ENCODE results near the gene HMCN1.
"Not testable (repeated sequence)": the region's sequence is repeated elsewhere in the genome, so short reads cannot be mapped to it uniquely, and the experiment has no call there.

Gene HMCN1

DNA sequence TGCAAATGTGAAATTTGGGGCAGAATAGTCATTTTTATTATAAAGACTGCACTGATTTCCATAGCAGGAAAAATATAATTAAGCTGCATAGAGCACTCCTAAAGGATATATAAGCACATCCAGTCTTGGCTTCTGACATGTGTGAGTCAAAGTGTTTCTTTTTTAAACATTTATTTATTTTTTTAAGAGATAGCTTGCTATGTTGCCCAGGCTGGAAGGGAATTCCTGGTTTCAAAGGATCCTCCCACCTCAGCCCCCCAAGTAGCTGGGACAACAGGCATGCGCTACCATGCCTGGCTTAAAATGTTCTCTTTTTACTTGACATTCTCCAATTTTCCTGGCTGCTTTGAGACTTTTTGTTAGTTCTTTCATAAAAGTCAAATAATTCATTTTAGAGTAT lies 126.1 kb downstream of the HMCN1 start:
- DNase-seq = no peak

DNA sequence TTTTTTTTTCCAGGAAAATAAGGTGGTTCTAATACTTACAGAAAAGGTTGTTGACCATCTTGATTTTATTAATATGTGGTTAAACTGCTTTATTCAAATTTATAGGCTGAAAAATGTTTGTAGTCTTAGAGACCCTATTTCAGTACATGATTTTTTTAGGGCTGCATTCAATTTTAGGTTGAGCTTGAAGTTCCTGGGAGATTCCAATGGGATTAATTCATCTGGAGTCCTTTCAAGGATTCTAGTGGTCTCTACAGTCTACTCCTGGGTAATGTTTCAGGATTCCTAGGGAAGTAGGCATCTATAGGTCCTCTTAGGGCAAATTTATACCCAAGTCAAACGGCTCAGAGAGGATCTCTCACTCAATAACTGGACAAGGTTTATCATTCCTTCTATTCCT lies 126.7 kb downstream of the HMCN1 start:
- no peak for DNase-seq

DNA sequence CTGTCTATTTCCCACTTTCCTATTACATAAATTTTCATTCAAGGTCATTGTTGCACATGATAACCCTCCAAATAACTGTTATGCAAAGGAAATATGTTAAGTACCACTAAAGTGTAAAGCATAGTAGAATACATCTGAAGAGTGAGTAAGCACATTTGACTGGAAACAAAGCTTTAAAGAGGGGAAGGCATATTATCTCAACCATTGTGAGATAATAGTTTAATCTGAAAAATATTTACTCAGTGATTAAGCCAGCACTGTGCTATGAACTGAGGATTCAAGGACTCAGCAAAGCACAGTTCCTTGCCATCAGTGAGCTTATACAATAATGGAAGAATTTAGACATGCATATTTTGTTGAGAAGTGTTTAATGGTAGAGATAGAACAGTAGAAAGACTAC lies 127.4 kb downstream of the HMCN1 start:
- no peak for DNase-seq

DNA sequence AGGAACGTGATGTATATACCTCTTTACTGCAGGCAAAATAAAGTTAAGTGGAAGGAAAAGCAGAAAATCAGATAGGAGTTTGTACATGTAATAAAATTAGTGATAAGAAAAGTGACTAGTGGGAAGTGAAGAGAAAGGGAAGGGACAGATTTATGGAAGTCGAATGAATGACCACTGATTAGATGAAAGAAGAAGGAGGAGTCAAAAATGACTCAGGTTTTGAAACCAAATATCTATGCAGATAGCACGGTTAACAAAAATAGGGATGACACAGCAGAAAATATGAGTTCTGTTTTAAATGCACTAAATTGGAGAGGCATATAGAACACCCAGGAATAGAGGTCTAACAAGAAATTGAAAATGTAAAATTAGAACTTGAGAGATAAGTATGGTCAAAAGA lies 128.0 kb downstream of the HMCN1 start:
- DNase-seq = no peak

DNA sequence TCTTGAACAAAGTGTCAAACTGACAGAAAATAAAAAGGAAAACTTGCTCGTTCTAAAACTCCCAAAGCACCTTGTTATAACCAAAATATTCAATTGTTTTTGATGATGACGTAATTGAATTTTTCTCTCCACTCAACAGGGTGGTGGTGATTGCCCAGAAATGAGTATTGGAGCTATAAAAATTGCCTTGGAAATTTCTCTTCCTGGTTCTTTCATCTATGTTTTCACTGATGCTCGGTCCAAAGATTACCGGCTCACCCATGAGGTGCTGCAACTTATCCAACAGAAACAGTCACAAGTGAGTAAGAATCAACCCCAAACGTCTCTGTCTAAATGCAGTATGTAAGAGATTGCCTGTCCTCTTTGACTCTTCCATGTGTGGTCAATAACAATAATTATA lies 130.1 kb downstream of the HMCN1 start:
- DNase-seq = no peak

DNA sequence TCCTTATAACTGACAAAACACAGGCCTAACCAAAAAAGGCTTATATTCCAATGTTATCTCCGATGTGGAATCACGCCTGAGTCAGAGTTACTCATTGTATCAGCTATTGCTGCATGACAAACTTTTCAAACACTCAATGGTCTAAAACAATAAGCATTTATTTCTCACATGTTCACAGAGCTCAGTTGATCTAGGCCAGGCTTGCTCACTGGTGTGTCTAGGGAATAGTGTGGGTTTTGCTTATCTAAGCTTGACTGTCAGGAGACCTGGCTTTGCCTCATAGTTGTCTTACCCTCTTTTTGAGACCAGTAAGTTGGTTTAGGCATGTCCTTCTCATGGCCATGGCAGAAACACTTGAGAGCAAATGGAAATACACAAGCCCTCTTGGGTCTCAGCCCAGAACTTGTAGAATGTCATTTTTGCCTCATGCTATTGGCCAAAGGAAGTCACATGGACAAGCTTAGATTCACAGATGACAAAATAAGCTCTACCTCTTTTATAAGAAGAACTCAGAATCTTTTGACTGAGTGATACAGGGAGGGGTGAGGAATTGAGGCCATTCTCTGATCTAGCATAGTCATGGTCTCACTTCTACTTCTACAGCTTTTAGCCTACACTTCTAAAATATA lies 130.8 kb downstream of the HMCN1 start:
- no peak for DNase-seq

DNA sequence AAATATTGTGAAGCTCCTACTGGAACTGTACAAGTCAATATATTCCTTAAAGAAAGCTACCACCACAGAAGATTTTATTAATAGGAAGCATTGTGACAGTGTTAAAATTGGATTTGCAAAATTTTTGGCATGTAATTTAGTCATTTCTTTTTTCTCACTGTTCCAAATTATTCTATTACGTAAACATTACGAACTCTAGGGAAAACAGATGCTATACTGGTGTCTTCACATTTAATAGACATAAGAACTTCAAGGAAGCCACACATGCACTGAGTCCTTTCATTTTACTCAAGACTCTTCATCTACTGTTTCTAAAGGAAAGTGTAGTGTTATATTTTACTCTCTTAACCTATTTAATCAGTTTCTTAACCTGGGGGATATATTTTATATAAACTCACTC lies 135.4 kb downstream of the HMCN1 start:
- DNase-seq = no peak

DNA sequence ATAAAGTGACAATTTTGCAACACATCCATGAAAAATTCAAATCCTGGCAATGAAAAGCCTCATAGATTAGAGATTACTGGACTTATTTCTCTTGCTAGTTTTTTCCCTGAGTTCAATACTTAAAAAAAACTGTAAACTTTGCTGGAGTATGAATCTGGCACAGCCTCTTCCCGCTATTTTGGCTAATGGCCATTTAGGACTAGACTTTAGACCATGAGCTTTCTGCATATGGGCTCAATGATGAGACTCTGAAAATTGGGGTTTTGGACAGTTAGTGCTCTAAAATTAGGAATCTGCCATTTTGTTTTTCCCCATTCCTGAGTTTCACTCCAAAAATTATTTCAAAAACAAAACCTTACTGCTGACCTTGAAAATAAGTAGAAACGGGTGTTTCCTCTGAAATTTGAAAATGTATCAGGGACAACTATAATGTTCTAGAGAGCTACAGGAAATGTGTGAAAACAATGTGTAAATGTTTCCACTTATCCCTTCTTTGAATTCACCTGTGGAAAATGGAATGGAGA lies 137.5 kb downstream of the HMCN1 start:
- no peak for DNase-seq

DNA sequence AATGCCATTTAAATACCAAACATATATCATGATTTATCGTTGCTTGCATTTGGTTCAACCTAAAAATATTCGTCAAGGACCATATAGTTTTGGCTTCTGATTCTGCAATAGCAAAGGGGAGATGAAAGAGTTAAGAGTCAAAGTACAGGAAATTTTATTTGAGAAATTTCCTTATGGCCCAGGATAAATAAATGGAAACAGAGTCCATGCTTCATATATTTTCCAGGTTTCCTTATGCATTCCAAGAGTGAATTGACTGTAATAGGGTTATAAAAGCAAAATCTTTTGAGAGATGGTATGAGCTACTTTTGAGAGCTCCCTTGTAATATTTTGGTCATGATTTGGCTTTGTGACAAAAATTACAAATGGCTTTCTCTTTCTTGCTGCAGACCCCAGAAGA lies 140.1 kb downstream of the HMCN1 start:
- DNase-seq = no peak

DNA sequence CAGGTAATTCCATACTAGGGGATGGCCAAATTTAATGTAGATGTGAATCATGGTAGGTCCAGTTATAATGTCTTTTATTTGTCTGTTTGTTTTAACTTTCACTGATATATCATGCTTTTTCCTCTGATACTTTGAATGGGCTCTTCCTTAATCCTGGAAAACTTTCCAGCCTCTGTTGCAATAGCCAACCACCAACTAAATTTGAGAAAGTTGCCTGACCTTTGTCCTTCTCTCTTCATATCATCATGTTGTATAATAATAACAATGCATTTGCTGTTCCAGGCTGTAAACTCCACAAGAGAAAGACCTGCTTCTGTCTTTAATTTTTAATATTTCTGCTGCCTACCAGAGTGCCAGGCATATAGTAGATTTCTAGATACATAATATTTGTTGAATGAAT lies 146.1 kb downstream of the HMCN1 start:
- no peak for DNase-seq

DNA sequence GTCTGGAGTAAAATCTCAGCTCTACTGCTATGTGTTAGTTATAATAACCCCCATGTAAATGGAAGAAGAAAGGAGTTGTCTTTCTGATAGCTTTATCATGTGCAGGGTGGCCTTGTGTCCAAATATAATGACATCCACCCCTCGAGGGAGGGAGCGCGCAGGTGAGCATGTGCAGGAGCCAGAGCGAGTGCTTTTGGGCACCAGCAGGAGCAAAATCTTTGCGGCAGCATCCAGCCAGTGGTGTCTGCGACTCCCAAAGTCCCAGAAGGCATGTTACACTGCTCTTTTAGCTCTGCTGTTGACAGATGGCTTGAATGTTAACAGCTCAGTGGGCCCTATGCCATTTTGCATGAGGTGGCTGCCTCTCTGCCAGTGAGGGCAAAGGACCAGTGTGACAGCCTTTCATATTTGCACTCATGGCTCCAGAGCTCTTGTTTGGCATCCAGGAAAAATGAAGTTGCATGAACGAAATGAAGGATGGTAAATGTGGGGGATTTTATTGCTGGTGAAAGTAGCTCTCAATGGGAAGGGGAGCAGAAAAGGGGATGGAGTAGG lies 146.7 kb downstream of the HMCN1 start:
- no peak for DNase-seq

DNA sequence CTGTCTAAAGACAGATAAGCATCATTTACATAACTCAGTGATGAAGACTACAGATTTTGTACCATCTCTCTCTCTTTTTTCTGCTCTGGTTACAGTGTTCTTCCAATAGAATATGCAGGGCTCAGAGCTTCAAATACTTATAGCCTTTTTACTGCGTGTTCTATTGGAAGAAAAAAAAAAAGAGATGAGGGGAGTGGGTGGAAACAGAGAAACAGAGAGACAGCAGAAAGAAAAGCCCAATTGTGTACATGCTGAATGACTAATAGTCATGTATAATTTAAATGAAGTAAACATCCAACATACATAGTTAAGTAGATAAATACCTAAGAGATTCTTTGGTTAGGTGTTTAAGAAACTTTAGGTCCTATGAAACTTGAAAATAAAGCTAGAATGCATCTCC lies 151.9 kb downstream of the HMCN1 start:
- no peak for DNase-seq

DNA sequence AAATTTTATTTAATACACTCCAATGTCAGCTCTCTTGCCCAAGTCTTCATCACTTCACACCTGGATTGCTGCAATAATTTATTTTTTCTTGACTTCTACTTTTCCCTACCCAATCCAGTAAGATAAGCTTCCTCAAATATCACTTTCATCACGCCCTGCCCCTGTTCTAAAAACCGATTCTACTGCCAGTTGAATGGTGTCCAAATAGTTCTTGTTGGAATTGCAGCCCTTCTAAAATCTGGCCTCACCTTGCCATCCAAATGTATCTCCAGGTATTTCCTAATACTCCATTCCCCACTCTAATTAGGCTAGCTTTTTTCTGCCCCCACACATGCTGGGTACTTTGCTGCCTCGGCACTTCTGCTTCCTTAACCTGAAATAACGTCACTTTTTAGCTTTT lies 152.5 kb downstream of the HMCN1 start:
- DNase-seq = no peak

DNA sequence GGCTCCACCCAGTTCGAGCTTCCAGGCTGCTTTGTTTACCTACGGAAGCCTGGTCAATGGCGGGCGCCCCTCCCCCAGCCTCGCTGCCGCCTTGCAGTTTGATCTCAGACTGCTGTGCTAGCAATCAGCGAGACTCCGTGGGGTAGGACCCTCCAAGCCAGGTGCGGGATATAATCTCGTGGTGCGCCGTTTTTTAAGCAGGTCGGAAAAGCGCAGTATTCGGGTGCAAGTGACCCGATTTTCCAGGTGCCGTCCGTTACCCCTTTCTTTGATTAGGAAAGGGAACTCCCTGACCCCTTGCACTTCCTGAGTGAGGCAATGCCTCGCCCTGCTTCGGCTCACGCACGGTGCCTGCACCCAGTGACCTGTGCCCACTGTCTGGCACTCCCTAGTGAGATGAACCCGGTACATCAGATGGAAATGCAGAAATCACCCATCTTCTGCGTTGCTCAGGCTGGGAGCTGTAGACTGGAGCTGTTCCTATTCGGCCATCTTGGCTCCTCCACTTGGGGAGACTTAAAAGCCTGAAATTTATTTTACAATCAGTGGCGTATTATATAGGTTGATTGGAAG lies 158.7 kb downstream of the HMCN1 start:
- not testable (repeated sequence) for DNase-seq

DNA sequence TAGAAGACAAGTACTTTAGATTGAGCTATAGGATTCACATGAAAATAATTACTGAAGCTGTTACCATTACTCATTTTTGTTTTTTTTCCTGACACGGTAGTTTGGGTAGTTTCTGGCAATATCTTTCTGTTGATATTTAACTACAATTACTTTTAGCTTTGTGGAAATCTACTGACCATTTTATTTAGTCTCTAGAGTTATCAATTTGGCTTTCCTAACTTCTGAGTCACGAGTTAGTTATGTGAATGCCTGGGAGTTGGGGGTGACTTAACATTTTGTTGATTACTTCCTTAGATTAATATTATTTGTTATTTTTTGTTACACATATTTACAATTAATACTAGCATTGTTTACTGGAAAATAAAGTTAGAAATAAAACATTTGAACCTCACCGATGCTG lies 160.6 kb downstream of the HMCN1 start:
- DNase-seq = no peak

DNA sequence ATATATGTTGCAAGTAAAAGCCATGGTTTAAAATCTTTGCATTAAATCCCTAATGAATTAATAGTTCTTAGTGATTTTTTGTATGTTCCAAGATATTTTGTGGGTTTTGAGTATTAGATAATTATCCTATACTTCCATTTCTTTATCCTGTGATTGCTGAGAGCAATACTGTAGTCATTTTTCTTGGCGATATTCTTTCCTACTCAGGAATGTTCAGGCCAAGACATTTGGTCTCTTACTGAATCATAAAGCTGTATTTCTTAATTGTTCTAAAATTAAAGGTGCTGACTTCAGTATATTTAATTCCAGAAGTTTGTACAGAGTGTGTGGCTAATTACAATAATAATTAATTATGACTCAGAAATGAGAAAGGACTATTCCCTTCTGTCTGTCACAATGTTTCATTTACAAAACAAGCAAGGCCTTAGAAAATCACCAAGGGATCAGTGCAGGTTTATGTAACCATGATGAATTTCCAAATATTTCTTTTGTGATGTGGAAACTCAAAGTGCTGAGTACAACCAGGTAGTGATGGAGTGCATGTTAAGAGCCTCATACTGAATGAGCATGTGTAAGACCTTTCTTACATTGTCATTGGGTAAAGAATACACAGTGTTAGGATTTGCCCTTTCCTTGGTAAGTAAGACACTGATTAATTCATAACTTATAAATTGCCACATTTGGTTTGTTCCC lies 161.2 kb downstream of the HMCN1 start:
- no peak for DNase-seq

DNA sequence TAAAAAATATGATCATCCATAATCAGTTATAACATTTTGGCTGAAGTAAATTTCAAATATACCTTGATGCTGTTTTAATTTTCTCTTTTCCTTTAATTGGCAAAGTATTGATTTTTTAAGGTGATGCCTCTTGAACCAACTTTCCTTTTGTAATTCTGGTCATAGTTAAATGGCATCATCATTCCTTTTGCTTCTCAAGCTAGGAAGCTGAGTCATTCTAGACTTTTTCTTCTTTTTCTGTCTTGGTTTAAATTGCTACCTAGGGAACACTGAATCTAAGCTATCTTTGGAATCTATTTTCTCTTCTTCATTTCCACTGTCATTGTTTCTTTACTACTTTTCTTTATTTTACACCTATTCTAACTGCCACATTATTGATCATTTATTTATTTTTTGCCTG lies 162.7 kb downstream of the HMCN1 start:
- no peak for DNase-seq

DNA sequence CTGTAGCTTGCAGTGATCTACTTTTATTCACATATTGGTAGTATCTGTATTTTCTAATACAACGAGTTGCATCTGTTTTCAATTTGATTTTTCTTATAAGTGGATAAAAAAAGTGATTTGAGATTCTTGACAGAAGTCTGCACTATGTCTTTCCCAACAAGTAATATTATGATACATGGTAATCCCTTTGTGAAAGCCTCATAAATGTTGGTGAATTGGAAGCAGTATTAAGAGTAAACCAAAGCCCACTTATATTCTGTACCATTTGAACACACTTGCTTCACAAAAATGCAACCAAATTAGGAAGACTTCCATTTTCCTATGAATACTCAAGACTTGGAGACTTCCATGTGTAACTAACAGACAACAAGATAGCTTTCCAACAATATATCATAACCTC lies 172.0 kb downstream of the HMCN1 start:
- DNase-seq = no peak

DNA sequence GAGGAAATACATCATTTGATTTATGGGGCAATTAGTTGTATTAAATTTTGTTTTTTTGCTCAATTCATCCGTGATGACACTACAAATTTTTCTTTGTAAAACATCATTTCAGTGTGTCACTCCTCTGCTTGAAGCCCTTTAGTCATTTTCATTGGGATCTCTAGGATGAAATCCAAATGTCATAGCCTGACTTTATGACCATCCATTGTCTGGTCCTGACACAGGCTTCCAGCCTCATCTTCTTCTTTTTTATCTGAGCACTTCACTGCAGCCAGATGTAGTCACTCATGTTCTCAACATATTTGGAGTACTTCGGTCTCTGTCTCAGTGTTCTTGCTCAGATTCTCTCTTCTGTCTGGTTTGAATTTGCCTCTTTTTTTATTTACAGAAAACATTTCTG lies 173.1 kb downstream of the HMCN1 start:
- DNase-seq = no peak

DNA sequence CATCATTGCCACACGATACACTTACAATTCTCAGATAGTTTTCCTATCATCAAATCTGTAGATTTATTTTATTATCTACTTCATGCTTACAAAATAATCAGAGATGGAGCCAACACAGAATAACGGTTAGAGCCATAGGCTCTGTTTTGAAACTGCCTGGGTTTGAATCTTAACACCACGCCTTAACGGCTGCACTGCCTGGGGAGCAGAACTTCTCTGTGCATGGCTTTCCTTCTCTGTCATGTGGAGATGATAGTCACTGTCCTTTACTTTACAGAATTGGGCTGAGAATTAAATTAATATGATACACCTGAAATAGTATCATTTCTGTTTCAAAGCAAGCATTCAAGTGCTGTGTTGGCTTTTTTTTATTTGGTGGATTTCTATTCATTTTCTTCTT lies 177.8 kb downstream of the HMCN1 start:
- DNase-seq = no peak

DNA sequence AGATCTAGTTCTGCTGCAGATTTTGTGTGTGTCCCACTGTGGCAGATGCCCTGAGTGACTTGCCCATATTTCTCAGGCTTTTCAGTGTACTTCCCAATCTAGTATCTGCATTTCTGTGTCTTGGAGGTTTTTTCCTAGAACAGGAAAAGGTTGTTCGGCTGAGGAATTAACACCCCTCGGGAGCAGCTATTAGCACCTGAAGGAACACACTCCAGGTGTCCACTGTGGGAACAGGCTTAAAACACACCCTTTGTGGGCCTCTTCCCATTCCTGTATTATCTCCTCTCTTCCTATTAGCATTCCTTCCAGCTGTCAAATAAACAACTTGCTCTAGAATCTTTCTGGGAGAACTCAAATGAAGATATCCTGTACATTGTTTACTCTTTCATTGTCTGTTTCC lies 178.3 kb downstream of the HMCN1 start:
- no peak for DNase-seq

DNA sequence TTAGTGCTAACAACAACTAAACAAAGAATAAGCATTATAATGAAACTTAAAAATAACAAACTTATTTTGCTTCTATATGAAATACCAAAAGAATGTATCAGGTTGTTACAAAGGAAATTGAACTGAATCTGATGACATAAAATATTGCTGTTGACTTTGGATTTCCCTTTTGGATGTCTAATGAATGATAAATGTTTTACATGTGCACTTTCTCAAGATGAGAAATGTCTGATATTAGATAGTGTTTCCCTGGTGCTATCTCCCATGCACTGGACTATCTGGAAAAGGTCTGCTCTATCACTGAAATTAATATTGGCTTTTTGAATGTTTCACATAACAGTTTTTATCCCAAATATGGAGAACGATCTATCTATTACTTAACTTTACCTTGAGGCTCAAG lies 179.9 kb downstream of the HMCN1 start:
- DNase-seq = no peak

DNA sequence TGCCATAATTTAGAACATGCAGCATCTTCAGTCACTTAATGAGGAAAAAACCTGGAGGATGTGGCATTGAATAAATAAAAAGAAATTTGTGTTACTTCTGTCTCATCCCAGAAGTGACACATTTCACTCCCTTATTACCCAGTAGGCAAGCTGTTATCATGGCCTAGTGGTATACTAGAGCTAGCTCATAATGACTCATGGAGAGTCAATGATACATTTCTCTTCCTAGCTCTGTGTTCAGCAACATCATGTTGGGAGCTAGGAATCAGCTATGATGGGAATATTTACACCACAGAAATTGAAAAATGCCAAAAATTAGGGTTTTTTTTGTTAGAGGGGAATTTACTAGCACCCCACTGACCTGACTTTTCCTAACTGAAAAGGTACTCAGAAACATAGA lies 182.7 kb downstream of the HMCN1 start:
- no peak for DNase-seq

DNA sequence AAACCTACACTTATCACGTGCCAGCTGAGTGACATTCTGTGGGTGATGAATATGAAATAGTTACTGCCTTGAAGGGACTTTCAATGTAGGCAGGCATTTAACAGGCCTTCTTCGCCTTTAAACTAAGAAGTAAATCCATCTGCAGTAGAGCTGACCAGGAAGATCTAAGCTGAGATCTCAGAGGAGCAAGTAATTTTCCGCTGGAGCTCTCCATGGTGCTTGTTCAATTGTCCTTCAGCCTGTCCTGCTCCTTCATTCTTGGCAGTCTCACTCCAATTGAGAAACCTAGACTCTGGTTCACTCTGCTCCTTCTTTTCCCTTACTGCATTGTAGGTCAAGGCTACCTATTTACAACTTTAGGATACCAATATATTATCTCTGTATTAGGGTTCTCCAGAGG lies 183.5 kb downstream of the HMCN1 start:
- no peak for DNase-seq
